Activated CD8-positive, alpha-beta memory T cell treated with anti-CD3 and anti-CD28 coated beads, Interleukin-2, amount 50 U/mL, for 24 hours (primary cell): ENCODE data around the gene POU3F2.

ENCODE experiments used
- DNase-seq: peaks from one replicate; pipeline ENCODE4 v3.0.0-alpha.2; 2020; ENCODE audit errors: extremely low read depth

The POU3F2 gene

GRCh38 chr6:98831057-98831958 is 3.1 kb upstream of the POU3F2 start:
- DNase-seq: no peak

- DNase-seq: no peak
Measured at GRCh38 chr6:98831959-98832283, 2.5 kb upstream of the POU3F2 start.

- no peak for DNase-seq
Measured at GRCh38 chr6:98832284-98833056, 1.9 kb upstream of the POU3F2 start.

- DNase-seq: no peak
Measured at GRCh38 chr6:98833057-98833306, 1.4 kb upstream of the POU3F2 start.

GRCh38 chr6:98833307-98834059 is 891 bp upstream of the POU3F2 start:
- no peak for DNase-seq

GRCh38 chr6:98835149-98836024 is 1.0 kb downstream of the POU3F2 start:
- DNase-seq: no peak

GRCh38 chr6:98836025-98836961 is 1.9 kb downstream of the POU3F2 start:
- DNase-seq: no peak

GRCh38 chr6:98836962-98837944 is 2.9 kb downstream of the POU3F2 start:
- no peak for DNase-seq

GRCh38 chr6:98838032-98838431 is 3.7 kb downstream of the POU3F2 start:
- no peak for DNase-seq

- DNase-seq: no peak
Measured at GRCh38 chr6:98838975-98839374, 4.6 kb downstream of the POU3F2 start.

GRCh38 chr6:98839781-98840361 is 5.5 kb downstream of the POU3F2 start:
- DNase-seq: no peak

- DNase-seq: no peak
Measured at GRCh38 chr6:98840385-98840784, 6.0 kb downstream of the POU3F2 start.

- DNase-seq: no peak
Measured at GRCh38 chr6:98840996-98841513, 6.7 kb downstream of the POU3F2 start.

- no peak for DNase-seq
Measured at GRCh38 chr6:98841621-98842341, 7.4 kb downstream of the POU3F2 start.

GRCh38 chr6:98842342-98843180 is 8.2 kb downstream of the POU3F2 start:
- DNase-seq: no peak

- no peak for DNase-seq
Measured at GRCh38 chr6:98843271-98844243, 9.2 kb downstream of the POU3F2 start.
